Eye (tissue), 1 donor: ENCODE results near the gene SEMA5A.

Experiments
- DNase-seq: peaks from one replicate; pipeline ENCODE4 v3.0.0-alpha.2; 2015

The SEMA5A gene

DNA sequence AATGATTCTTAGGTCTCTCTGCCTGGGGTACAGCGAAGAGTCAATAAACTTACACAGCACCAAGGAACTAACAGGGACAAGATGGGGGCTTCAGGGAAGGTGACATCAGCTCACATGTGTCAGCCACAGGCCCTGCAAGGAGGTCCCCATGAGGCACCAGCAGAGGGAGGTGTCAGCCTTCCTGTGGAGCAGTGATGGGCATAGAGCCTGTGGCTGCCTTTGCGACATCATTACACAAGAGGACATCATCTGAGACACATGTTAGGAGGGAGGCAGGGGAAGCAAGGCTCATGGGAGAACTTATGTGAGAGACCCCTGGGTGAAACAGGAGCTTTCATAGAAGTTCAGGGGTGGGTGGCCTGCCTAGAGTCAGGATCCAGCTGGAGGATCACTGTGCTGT is 389.6 kb downstream of the SEMA5A start:
- peak; percentile 86 for DNase-seq

DNA sequence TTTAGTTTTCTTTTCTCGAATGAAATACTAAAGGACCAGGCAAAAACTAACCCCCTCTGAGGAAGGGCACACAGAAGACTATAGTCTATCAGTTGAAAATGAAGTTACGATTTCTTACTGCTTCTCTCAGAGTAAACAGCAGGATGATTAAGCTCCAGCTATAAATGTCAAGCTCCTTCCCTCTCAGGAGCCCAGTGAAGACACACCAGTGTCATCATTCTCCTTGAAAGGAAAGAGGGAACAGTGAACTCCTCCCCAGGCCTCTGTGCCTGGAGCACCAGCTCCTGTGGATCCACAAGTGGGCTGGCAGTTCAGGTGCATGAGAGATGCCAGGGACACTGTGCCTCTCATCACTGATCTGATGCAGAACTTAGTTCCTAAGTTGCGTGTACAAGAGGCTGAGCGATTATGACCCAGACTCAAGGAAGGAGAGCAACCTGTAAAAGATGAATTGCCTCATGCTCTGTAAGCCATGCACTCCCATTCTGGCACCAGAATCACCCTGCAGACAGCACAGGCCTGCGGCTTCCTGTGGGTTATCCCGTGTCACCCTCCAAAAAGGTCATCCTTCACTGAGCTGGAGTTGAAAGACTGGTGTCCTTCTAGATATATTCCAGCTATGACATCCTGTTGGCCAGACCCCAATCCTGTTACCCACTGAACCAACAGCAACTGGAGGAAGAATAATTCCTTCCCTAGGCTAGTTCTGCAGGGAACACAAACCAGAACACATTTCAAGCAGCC is 394.0 kb downstream of the SEMA5A start:
- DNase-seq, result no peak

DNA sequence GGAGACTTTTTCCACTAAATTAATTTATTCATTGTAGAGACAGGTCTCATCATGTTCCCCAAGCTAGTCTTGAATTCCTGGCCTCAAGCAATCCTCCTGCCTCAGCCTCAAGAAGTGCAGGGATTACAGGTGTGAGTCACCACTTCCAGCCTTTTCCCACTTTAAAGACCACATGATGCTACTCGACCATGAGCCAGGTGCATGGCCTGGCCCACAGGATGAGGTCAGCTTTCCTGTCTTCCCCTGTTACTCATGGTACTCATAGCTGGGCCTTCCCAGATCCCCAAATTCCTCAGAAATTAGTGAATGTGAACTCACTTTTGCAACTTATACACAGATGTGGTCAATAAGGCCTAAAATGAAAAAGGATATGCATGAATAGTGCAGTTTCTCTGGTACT is 395.9 kb downstream of the SEMA5A start:
- DNase-seq, result no peak

DNA sequence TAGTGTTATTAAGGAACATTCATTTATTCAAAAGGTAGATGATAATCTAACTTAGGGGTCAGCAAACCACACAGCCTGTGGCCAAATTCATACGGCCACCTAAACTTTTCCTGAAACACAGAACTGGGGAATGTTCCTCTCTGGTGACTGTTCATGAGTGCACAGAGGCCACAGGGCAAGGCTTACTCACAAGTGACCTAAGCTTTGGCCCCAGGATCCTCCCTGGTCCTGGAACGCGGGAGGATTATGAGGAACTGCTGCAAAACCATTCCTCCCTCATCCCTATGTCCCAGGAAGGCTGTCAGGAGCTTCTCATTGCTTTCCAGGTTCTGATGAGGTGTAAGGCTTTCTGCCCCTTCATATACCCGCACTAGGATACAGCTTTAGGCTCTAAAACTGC is 397.6 kb downstream of the SEMA5A start:
- DNase-seq, result no peak

DNA sequence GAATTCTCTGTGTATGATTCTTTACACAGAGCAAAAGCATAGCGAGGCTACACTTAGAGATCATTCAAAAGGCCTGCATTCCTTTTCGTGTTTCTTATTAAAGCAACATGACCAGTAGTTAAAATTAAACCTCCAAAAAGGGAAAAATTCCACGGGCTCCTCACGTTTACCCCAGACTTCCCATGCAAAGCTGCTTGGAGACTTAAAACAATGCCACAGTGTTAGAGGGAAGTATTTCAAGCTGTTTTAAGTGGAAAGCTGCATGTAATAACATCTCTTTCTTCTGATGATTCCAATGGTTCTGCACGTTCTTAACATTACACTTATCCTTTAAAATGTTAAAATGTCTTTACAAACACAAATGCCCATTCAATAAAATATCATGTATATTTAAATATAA is 405.2 kb downstream of the SEMA5A start:
- DNase-seq, result peak; percentile 11

DNA sequence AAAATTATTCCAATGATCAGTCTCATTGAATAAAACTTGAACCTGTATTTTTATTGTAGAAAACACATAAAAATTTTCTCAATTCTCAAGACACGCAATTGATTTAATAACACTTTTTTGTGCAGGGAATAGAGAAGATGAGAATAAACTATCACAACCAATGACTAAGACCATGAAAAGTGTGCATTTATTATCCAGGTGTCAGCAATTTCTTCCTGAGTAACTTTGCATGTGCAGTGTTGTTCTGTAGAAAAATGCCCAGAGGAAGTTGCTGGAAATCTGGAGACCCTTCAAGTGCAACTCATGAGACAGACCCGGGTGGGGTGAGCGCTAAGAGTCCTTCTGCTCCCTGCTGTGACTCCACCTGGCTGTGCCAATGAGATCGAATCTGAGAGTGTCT is 405.7 kb downstream of the SEMA5A start:
- no peak for DNase-seq

DNA sequence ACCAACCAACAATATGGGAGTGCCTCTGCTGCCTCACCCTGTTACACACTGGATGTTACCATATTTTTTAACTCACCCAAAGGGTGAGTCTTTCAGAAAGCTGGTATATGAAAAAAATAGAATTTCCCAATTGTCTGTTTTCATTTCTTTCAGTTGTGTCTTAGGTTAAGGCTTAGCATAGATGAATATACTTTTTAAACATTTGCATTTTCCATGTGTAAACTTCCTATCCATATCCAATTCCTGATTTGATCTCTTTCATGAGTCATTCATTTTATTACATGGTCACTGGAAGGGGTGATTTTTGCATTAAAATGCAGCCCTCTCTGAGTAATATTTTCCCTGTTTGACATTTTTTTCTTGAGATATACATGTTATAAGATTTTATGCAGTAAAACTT is 406.5 kb downstream of the SEMA5A start:
- DNase-seq, result no peak

DNA sequence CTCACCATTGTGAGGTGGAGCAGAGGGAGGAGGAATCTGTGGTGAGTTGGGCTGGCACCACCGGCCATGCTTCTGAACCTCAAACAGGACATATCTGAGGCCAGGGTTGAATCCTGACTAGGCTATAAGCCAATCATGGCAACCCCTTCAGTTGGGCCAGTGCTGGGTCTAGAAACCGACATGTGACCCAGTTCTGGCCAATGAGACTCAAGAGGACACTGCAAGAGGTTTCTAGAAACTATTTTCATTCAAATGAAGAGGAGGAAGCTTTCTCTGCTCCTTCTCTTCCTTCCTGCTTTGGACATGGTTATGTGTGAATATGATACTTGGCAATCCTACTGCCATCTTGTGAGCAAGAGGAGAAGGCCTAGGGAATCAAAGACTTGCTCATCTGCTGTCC is 417.7 kb downstream of the SEMA5A start:
- no peak for DNase-seq

DNA sequence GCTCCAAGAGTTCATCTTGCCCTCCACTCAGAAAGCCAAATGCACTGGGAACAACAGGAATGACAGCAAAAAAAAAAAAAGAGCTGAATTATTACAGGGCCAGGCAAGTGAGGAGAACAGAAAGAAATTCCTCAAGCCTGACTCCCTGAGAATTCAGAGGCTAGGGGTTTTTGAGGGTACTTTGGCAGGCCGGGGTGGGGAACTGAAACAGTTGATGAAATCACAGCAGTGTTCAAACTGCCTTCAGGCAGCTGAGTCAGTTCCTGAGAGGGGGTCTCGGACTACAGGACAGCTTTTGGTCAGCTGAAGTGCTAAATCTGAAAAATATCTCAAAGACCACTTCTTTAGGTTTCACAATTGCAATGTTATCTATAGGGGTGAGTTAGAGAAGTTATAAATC is 419.4 kb downstream of the SEMA5A start:
- no peak for DNase-seq

DNA sequence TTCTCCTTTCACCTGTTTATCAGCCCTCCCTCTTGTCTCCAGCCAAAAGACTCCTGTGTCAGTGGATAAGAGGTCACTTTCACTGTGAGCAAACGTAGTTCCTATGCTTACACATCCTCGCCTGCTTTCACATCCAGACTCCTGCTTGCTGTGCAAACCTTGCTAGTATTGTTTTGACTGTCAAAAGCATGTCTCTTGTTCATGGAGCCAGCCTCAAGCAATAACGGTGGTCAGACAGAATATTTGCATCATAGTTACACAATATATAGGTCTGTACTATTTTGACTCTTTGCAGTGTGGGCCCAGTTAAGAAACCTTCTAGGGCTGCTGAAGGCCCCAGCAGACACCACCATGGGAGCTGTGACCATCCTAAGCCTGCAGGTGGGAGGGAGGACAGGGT is 420.0 kb downstream of the SEMA5A start:
- no peak for DNase-seq

DNA sequence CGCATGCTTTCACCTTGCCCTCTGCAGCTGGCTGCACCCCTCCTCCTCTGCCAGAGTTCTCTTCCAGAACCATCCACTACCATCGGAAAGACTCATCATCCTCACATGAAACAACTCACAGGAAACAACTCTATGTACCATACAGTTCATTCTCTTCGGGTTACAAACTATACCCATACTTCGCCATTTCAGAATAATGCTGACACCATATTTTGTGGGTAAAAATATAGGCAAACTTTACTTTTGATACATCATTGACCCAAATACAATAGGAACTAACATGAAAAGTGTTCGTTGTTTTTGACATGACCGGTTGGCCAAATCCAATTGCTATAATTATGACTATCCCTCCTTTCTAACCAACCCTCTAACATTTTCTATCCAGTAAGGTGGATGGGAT is 421.0 kb downstream of the SEMA5A start:
- DNase-seq, result no peak

DNA sequence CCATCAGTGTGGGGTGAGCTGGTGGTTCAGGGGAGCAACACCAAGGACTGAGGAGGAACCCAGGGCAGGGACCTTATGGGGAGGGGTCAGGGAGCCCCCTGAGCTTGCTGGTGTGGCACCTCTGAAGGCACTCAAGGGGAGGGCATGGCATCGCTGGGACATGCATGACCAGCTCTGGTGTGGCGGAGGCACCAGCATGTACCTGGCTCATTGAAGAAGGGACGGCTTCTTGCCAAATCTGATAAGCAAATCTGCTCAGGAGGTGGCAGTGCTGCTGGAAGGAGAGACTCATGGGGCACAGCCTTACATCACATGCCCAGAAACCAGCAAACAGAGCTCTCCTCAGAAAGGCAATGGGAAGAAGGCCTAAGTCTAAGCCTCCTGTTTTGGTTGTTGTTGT is 421.8 kb downstream of the SEMA5A start:
- DNase-seq, result no peak

DNA sequence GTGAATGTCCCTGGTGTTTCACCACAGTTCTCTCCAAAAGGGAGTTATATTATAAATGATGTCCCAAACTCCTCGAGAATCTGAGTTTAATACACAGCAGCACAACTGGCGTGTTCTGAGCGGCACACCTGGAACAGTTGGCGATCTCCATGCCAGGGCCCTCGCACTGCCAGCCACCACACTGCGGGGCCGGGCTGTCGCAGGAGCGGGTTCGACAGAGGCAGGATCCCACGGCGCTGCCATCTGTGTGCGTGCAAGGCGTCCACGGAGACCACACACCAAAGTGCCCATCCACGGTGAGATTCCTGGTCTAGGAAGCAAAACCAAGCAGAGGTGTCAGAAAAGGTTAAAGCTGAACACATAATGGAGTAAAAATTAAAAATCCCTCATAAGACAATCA is 423.3 kb downstream of the SEMA5A start:
- DNase-seq, result no peak

DNA sequence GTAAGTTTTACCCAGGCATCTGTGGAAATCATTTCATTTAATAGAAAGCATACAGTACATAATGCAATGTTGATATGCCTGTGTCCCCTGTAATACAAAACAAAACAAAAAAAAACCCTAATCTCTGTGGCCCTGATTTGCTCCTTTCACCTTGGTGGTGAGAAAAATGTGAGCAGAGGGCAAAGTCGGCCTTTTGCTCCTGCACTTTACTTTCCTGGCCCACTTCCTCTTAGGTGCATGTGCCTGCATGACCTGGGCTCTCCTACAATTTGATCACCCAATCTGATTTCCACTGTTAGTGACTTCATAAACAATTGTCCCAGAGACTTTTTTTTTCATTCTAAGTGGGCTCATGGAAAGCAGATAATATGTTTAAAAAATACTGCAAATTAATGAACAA is 424.3 kb downstream of the SEMA5A start:
- DNase-seq, result no peak

DNA sequence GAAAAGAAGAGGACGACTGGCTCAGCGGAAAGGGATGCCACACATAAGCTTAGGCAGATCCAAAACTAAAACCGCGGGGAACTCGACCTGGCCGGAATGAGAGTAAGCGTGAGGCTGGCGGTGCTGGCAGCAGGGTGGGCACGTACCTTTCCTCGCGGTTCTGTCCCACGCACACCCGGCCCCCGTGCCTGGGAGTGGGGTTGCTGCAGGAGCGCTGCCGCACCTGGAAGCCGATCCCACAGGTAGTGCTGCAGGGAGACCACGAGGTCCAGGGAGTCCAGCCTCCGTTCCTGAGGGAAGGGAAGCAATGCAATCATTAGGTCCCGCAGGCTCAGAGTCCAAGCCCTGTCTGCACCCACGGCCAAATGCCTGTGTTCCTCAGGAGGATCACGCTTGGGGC is 427.0 kb downstream of the SEMA5A start:
- DNase-seq, result no peak

DNA sequence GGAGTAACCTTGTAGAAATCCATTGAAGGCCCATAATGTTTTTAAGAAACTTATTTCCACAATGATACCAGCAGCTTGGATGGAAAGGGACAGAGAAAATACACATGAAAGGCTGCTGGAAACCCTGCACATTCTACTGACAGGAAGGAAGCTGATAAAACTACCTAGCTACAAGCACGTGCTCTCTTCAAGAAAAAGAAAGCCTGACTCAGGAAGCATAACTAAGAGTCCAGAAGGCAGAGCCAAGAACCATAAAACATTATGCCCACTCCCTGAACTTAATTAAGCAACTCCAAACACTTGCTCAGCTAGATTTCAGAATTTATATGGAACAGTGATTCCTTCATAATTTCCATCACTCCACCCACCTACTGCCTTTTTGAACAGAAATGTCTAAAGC is 430.8 kb downstream of the SEMA5A start:
- DNase-seq, result no peak

DNA sequence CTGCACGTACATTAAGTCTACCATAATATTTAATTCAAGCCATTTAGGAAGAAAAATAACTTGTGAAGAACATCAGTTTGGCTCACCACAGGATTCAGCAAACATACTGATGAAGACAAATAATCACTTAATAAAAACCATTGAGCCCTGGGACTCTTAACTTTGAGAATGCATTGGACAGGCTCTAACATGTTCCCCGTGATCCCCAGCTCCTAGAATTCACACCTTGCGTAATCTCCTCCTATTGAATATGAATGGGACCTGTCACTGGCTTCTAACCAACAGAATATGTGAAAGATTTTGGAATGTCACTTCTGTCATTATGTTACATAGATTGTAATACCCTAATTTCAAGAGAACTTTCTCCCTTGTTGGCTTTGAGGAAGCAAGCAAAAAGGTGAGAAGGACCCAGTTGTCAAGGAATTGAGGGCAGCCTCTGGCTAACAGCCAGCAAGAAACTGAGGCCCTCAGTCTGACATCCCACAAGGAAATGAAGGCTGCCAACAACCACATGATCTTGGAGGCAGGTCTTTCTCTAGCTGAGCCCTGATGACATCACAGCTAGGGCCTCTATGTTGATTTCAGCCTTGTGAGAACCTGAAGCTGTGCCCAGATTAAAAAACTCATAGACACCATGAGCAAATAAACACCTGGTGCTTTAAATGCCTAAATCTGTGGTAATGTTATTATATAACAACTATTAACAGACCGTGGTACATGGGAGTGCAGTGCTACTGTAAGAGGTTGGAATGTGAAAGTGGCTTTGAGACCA is 433.2 kb downstream of the SEMA5A start:
- DNase-seq, result no peak

DNA sequence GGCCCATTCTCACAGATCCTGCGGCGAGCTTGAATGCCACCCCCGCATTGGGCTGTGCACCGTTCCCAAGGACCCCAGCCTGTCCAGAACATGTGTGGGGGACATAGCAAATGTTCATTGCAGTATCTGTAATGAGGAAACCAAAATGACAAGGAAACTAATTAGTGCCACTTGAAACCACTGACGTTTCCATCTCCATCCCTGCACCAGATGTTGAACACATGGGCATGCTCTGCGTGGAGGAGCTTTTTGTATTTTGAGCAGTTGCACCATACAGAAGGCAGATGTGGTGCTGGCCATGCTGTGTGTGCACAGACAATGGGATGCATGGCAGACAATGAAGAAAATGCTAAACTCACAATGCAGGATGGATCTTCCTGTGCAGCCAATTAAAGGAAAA is 437.7 kb downstream of the SEMA5A start:
- peak; percentile 58 for DNase-seq

DNA sequence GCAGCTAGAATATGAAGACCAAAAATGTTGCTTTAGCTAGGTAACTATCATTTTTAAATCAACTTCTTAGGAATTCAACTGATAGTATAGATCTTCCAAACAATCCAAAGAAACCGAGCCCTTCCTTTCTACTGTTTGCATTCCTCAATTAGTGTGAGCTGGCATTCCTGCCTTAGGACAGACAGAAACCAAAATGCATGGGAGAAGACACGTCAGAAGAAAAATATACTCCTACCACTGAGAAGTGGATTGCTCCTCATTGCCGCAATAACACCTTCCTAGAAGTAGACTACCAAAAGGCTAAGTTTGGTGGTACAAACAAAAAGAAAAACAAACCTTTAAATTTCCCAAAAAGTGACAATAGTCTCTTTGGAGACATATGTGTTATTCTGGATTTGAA is 440.0 kb downstream of the SEMA5A start:
- DNase-seq, result no peak

DNA sequence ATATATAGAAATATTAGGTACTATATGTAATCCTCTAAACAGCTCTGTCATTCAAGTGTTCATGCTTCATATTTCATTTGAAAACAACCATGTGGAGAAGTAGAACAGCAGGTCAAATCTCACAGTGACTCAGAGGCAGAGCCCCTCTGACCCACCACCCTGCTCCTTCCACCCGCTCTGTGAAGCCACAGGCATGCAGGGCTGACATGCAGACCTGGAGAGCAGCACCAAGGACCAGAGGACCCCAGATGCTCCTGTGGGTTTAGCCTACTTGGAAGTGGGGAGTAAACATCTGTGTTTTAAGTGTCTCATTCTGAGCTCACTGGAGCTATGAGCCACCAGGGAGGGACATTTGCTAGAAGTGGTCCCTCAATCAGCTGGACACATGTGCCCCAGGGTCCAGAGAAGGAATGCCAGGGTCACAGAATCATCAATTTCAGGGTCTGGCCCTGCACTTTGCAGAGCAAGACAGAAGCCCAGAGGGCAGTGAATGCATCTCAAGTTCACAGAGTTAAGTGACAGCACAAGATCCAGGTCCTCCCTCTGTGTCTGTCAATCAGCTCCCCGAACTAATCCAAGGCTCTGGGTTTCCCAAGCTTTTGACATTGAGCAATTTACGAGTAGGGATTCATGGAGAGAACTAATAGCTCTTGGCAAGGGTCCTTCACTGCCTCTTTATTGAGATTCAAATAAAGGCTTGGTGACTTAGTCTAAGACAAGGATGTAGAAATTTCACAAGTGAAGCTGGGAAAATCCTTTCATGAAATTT is 441.1 kb downstream of the SEMA5A start:
- peak; percentile 62 for DNase-seq

DNA sequence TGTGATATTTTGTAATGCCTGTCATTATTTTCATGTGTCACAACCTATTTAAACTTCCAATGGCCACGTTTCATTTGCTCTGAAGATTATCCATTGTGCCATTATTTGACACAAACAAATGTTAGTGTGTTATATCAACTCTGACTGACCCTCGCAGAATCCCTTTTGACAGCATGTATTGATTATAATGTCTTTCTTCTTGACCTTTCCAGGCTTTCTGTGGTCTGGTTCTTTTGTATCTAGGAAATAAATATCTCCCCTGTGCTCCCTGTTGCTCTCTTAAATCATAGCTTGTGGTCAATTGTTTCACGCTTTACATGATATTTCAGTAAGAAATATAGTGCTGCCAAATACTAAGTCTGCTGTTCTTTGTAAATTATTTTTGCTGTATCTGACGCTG is 442.6 kb downstream of the SEMA5A start:
- DNase-seq, result peak; percentile 69

DNA sequence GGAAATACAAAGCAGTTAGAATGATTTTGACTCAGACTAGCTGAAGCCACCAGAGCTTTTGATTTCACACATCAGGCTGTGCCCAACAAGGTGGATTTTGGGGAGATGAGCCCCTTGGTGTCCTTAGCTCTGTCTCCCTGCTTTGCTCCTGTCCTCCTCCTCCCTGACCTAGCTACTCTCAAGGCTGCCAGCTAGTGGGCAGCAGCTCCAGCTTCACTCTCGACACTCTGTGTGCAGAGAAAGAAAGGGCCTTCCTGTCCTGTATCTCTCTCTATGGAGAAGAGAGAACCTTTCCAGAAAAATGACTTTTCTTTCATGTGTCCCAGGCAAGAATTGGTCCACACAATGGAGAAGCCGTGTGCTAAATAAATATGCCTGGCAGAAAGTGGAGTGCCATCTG is 446.2 kb downstream of the SEMA5A start:
- DNase-seq, result no peak

DNA sequence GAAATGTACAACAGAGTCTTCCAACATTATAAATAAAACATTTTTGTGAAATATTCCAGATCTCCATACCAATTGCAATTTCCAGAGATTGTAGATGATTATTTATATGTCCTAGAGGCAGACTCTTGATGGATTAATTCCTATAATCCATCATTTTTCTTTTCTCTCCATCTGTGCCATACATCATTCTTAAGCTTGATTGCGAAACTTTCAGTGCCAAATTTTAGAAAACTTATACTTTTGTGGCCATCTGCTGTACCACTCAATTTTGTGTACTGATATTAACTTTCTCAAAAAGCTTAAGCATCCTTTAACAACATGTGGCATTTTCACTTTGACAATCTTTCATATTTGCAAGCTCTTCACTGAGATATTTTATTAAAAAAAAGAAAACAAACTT is 446.9 kb downstream of the SEMA5A start:
- DNase-seq, result no peak

DNA sequence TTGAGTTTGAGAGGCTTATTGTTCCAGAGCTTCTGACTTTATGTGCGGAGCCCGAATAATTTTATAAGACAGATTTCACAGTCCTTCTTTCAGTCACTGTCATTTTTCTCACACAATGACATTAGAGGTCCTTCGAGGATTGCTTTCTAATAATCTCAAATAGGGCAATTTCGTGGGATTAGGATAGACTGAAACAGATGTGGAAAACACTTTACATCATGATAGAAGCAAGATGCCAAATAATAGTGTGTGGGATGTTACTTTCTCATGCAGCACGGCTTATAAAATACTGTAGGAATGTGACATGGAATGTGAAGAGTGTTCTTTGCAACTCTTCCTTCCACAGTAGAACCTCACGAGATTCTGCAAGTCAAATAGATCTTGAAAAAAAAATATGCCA is 451.3 kb downstream of the SEMA5A start:
- no peak for DNase-seq
